OCI-M2 (cell line): ENCODE results near the gene FAM83B.
"Not testable (repeated sequence)": the region's sequence is repeated elsewhere in the genome, so short reads cannot be mapped to it uniquely, and the experiment has no call there.

Experiments
- DNase-seq: peaks from one replicate; lab custom pipeline; 2025; ENCODE audit not compliant: unreplicated experiment; lab: John Stamatoyannopoulos, UW

The FAM83B gene

DNA sequence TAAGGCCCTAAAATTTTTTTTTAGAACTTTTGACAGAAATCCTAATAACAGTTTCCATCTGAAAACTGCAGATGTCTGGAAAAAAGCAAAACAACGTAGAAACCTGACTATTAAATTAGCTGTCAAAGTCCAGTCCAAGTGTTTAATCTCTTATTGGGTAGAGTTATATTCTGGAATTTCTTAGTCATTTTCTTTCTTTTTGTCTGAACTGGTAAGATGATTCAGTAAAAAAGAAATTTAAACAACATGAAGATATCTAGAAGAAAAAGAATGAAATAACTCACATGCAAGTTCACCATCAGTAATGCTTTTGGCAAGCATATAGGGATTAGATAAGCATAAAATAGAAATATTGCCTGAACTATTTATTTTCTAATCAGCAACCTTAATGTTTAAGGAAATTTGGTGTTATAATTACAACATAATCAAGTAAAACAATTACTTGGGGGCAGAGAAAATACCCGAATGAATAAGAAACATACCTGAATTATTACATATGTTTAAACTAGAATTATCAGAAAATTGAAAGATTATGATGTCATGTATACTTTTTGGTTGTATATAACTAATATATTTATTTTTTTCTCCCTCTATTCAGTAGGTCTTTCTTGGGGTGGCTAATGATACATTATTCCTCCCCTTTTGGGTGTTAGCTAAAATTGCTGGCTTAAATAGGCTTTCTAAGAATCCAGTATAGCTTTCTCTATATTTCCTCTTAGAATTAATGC is 51.1 kb downstream of the FAM83B start:
- no peak for DNase-seq

DNA sequence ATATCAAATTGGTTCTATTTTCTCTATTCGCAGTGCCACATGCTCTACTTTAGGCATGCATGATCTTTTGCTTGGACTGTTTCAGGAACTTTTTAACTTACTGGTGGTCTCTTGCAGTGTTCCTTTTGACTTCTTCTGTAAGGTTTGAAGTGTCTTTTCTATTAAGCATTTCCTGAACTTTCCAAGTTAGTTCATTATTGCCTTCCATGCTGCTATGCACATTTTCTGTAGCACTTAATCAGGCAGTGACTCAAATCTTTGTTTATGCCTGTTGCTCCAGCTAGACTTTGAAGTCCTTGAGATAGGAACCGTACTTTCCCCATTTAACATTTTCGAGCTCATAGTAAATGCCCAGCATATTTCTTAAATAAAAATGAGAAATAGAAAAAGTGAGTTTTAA is 52.2 kb downstream of the FAM83B start:
- no peak for DNase-seq

DNA sequence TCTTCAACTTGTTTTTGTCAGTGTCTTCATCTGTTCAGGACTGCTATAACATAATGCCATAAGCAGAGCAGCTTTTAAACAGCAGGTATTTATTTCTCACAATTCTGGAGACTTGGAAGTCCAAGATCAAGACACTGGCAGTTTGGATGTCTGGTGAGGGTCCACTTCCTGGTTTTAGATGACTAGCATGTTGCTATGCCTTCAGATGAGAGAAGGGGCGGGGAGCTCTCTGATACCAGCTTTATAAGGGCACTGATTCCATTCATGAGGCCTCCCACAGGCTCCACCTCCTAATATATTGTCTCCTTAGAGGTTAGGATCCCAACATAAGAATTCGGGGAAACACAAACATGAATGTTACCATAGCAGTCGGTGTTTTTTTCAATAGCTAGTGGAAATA is 52.9 kb downstream of the FAM83B start:
- no peak for DNase-seq

DNA sequence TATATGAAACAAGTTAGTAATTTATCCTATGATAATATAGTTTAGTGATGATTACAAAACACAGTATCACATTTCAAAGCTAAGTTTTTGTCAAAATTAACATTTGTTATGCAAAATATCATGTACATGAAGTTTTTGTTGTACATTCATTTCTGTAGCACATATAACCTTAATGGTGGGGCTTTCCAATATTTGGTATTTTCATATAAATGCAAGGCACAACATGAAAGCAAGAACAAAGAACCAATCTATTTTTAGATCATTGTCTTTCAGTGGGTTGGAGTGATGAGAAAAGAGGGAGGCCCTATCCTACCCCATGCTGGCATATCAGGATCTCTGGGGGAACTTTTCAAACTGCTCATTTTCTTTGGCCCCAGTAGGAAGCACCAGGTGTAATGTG is 53.4 kb downstream of the FAM83B start:
- no peak for DNase-seq

DNA sequence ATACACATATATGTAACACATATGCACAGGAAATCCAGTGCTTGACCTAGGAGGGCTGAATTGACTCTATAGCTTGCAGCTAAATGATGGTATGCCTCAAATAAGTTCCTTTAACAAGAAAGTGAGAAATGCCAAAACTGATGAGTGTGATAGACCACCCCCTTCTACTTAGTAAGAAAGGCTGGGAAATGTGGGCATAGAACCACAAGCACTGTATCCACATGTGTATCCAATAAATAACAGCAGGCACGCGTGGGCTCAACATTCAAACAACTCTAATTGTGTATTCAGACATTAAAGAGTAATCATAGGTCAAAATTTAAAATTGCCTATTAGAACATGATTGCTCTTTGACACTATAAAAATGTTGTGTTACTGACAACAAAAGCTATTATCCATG is 54.1 kb downstream of the FAM83B start:
- DNase-seq: no peak

DNA sequence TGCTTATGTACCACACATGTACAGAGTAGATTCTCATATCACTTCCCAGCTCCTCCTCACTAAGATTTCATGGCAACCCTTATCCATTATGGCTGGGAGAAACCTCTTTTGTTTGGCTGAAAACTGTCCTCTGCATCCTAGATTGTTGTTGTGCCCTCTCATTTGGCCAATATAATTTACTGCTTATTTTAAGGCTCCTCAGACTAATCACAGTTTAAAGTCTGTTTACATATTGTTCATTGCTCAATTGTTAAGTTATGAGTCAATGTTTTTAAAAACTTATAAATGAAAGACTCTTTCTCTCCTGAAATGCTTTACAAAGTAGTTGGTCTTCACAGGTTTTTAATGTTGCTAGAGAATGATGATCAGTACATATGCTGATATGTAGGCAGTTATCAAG is 57.3 kb downstream of the FAM83B start:
- DNase-seq: no peak

DNA sequence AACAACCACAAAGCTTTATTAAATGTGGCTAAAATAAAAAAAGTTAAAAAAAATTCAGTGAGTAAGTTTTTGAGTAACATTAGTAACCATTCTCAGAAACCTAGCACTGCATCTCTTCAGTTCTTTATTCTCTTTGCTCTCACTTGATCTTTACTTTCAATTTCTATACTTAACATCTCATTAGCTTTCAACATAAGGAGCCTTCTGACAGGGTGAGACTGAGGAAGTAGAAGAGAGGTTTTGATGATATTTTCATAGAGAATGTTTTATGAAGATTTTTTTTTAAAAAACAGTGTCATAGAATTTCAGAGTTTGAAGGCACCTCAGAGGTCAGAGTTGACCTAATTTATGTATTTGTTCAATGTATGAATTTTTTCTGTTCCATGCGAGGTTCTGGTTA is 60.8 kb downstream of the FAM83B start:
- no peak for DNase-seq

DNA sequence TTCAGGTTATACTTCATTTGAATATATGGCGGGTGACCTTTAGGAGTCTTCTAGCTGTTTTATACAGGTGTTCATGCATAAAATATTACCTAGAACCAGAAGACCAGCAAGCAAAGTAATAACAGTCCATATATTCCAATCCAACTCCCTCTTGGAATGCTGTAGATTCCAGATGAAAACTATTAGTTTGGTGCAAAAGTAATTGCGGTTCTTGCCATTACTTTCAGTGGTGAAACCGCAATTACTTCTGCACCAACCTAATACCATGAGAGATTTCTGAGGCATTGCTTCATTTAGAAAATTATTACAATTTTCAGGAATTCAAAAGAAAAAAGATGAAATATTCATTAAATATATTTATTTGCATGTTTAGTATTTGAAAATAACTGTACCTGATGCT is 62.6 kb downstream of the FAM83B start:
- DNase-seq: no peak

DNA sequence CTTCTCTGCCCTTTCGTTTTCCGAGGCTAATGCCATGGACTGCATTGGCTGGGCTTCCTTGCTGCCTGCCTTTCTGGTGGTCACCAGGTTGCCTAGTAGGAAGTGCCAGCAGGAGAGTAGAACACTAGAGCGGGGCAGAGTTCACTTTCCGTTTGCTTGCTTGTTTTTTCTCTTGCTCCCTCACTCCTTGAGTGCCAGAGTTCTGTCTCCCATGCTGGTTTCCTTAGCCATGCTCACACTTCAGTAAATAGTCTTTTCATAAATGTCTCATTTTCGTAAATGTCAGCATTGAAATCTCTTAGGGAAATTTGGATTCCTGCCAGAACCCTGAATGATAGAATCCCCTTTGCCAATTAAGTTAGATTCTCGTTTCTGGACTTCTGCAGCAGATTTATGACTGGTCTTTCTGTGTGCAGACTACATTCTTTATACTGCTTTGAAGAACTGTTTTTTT is 63.9 kb downstream of the FAM83B start:
- DNase-seq: no peak

DNA sequence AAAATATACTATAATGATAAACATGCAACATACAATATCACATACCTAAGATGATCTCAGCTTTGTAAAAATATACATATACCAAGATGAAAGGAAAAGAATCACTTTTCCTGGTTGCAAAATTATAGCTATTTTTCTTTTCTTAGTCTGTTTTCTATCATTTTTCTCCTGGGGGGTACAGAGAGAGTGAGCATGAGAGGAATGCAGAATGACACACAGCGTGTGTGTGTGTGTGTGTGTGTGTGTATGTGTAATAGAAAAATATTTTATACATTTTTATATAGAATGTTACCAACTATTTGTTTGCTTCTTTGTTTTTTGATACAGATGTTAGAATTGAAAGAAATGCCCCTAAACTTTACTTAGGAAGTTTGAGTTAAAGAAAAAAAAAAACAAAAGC is 64.3 kb downstream of the FAM83B start:
- DNase-seq: no peak

DNA sequence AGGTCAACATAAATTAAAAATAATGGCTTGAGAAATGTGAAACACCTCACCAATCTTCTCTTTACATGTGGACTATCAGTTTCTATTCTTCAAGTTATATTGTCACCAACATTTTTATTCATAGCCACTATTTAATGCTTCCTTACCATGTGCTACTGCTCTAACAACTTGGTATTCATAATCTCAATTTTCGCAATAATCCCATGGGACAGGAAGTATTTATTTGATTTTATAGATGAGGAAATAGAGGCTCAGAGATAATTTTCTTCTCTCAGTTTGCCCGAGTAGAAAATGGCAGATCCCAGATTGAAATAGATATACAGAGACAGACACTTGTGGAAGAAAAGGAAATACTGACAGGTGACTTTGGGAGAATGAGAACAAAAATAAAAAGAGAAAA is 66.6 kb downstream of the FAM83B start:
- DNase-seq: no peak

DNA sequence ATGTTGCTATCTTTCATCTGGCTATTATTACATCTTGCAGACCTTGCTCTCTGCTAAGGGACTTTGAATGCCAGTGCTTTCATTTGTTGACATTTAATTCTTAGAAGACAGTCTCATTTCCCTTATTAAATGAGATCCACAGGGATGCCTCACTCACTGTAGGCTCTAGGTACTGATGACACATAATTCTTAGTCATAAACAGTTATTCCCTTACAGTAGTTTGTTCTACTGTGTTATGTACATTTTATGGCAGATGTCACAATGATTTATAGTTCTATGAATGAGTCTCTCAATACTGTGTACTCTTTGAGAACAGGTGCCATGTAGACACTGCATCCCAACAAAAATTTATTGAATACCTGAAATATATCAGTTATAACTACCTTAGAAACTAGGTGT is 70.3 kb downstream of the FAM83B start:
- DNase-seq: no peak

DNA sequence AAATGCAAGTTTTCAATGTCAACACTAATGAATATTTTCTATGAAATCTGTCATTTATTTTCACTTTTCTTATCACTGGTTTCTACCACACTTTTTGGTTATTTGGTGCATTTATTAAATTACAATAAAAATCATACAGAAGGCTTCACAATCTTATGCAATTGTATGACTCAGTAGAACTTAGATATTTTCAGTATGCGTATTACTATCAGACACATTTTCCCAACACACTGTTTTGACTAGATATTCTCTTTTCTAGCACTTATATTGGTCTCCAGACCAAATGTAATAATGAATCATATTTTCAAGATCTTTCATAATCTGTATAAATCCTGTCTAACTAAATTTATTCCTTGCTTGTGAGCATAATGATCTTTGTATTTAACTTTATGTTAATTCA is 74.1 kb downstream of the FAM83B start:
- no peak for DNase-seq

DNA sequence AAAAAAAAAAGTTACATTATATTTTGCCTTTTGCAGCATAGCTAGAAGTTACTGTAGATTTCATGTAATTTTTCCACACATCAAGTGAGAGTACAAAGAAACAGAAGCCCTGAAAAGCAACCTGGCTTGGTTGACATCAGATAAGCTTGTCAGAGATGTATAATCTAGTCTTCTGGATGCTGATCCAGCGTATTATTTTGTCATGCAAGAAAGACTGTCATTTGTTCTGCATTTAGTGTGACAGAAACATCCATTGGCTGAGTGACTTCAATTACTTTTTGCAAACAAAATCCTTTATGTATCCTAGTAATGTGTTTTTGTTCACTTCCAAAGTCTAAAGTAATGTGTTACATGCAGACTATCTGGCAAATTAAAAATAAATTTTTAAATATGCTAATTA is 75.3 kb downstream of the FAM83B start:
- DNase-seq: no peak

DNA sequence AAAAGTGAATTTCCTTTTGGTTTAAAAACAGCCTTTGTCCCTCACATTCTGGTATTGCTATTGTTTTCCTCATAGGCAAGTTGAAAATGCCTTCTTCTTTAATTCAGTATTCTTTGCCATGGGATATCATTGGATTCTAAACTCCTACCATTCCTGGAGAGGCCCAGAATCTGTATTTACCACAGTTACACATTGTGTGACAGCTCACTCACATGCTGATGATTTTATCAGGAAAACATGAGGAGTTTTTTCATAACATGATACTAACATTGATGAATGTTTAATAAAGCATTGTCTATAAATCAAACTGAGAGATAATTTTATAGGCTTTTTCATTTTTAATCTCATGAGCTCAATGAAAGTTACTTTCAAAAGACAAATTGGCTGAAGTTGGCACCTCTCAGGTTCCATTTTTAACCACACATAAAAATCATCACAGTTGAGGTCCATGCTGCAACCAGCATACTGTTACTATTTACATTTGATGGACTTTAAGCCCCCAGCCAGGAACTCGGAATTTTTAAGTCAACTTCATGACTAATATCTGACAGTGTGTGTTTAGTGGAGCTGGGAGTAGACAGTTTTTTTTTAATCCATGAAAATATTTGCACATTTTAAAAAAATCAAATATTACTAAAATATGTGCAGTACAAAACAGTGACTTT is 82.8 kb downstream of the FAM83B start:
- no peak for DNase-seq

DNA sequence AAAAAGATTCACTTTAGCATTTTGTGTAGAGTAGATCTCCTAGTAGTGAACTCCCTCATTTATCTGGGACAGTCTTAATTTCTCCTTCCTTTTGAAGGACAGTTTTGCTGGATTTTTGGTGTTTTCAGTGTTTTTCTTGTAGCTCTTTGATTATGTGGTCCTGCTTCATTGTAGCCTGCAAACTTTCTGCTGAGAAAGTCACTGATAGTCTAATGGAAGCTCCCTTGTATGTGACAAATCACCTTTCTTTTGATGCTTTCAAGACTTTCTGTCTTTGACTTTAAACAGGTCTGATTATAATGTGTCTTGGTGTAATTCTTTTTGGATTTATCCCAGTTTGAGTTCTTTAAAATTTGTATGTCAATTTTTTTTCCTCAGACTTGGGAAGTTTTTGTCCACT is 86.1 kb downstream of the FAM83B start:
- DNase-seq: no peak

DNA sequence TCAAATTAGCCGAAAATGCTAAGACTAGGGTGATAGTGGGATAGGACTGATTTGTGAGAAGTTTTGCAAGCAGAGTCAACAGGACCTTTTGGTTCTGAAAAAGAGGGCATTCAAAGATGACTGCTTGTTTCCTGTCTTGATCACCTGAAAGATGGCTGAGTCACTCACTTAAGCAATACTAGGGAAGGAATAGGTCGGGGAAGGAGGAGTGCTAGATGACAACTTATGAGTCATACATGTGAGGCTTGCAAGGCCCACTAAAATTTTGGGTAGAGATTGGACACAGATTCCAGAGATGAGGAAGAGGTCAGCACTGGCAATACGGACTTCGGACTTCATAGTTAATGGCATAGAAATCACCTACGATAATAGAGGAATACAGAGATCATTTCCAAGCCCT is 89.2 kb downstream of the FAM83B start:
- no peak for DNase-seq

DNA sequence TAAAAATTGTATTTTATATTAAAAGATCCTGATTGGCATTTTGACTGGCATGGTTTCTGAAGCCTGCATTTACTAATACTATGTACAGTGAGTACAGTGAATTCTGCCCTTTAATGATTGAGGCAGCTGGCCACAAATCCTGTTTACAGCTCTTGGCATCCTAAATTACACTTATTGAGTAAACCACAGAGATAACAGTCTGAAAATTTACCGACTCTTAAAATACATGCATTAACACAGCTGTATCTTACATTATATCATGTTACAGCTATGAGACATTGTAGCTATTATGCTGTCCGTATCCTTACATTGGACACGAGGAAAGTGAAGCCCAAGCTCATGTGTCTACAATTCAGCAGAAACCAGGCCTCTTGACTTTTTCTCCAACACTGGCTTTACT is 90.8 kb downstream of the FAM83B start:
- no peak for DNase-seq

DNA sequence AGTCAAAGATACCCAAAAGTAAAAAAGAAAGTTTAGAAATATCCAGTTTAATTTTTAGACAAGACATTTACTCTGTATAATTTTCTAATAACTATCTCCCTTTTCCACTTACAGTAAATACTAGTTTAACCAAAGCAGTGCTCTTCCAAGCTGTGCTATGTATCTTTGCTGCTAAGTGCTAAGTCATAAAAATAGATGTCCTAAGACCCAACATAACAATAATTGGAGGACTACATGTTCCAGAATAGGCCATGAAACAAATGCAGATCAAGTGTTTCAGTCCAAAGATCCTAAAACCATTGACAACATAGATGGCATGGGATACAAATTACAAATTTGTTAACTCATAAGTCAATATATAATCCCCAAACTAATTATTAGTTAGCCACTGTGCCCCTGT is 111.1 kb downstream of the FAM83B start:
- no peak for DNase-seq

DNA sequence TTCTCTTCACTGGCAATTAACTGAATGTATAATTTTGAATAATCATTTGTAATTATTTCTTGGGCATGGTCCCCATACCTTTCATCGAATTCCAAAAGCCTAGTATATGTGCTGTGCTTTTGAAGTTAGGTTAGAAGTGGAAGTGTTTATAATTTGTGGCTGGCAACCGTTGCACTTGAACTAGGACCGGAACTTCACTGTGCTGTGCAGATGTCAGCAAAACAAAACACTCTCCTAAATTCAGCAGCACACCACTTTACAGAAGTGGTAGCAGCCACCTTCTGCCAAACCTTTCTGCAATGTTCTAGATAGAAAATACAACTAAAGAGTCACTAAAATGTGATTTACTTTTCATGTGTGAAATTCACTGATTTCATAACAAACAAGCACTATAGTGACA is 111.9 kb downstream of the FAM83B start:
- DNase-seq: no peak

DNA sequence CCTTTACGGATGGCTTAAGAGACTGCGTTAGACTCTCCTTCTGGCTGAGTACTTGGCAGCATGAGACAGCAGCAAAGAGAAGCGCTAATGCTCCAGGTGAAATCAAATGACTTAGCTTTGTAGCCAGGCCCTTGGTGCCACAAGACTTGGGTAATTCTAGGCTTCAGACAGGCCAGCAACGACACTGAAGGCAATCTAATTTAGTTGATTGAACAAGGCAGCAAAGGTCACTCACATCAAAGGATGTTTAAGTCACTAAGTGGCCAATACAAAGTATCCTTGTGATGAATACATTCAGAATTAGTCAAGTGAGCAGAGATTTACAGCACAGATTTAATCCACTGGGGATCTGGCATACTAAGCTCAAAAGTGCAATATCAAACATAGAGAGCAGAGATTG is 113.2 kb downstream of the FAM83B start:
- DNase-seq: no peak

DNA sequence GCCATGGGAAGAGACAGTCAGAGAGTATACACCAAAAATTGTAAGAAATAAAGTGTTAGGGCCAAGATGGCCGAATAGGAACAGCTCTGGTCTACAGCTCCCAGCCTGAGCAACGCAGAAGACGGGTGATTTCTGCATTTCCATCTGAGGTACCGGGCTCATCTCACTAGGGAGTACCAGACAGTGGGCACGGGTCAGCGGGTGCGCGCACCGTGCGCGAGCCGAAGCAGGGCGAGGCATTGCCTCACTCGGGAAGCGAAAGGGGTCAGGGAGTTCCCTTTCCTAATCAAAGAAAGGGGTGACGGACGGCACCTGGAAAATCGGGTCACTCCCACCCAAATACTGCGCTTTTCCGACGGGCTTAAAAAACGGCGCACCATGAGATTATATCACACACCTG is 114.8 kb downstream of the FAM83B start:
- not testable (repeated sequence) for DNase-seq

DNA sequence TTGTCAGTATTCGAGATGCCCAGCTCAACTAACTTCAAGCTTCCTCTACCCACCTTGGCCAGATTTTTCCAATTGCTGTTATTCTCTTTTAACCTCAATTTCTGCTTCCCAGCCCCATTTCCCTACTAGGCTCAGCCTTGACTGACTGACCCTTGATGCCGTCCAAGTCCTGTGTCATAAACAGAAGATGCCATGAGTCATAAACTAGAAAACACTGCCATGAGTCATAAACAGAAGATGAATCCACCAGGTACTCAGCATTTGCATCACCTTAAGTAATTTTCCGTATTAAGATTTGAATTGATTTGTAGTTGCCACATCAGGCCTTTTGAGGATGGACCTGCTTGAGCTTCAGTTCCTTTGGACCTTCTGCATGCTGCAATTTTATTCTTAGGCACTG is 123.8 kb downstream of the FAM83B start:
- no peak for DNase-seq
